Measurements from ENCODE around the gene SDHD. TPM values are rescaled to one million over a fixed set of nuclear protein-coding genes. Genes with fewer than 3 reads are reported as not detected.

The SDHD gene
- total and polyA plus RNA-seq, 2 donors (not counting 3 experiments of a cell fraction or from before 2014, with no cell fraction given) = 72.3 to 169 TPM

- no peak overlapping the region for H3K4me2 ChIP-seq (ENCODE audit: insufficient read depth, low read length)
- no peaks in the 10 kb centered on the region for H4K20me1 ChIP-seq (replicated peaks; ENCODE audit: control insufficient read depth, extremely low read depth, insufficient read depth, low read length)
- no peaks in the 10 kb centered on the region for H3K9me3 ChIP-seq (replicated peaks; ENCODE audit: control insufficient read depth, insufficient read depth, low read length)
- no peak overlapping the region for H3K9ac ChIP-seq (replicated peaks; ENCODE audit: extremely low read depth, insufficient read depth, low read length)
- intact Hi-C loops (cut with micrococcal nuclease) = no loop called here
- H3K36me3 ChIP-seq (ENCODE audit: control insufficient read depth in 2 of 2, extremely low read depth in 1 of 2, insufficient read depth in 2 of 2, low read length in 2 of 2) = peaks cover 11 to 13% of the 10 kb centered on the region in 2 experiments
- H3K4me1 ChIP-seq (ENCODE audit: control insufficient read depth, extremely low read depth, insufficient read depth, low read length) = peaks cover 8% of the 10 kb centered on the region
- ChIA-PET CTCF (no interaction called here), POLR2A (no interaction called here)
- no peak overlapping the region for H3K4me3 ChIP-seq (replicated peaks in 1 of 3; ENCODE audit: insufficient read depth in 1 of 3, low read depth in 1 of 3, low read length in 3 of 3)
- FAIRE-seq (no peak), DNase-seq (ENCODE audit: low read depth, low spot score) (no peak)
- no peak overlapping the region for H3K27ac ChIP-seq (ENCODE audit: insufficient read depth, low read depth, low read length)
- dilution Hi-C loops (cut with MboI; ENCODE audit: extremely low pct_ligation_motif_present, low sequenced_read_pairs) = no loop called here
- H2AFZ ChIP-seq (ENCODE audit: low read depth, low read length) = no peak overlapping the region
- H3K9me1 ChIP-seq (replicated peaks; ENCODE audit: control insufficient read depth, extremely low read depth, insufficient read depth, low read length) = no peaks in the 10 kb centered on the region
- TF ChIP-seq POLR2A (IDR thresholded peaks at IDR 0.05; ENCODE audit: low read depth, low read length) (no peak), MYC (IDR thresholded peaks at IDR 0.05; ENCODE audit: low read depth, low read length) (no peak), POLR2AphosphoS5 (IDR thresholded peaks at IDR 0.05; ENCODE audit: insufficient read depth, low read depth, low read length) (no peak), FOS (IDR thresholded peaks at IDR 0.05; ENCODE audit: borderline replicate concordance, insufficient read depth, low read length) (no peak), EZH2 (IDR thresholded peaks at IDR 0.05; ENCODE audit: borderline replicate concordance, low read depth, low read length, severe bottlenecking) (no peak), MAX (IDR thresholded peaks at IDR 0.05; ENCODE audit: insufficient read depth, insufficient read length) (no peak), GATA2 (IDR thresholded peaks at IDR 0.05; ENCODE audit: insufficient read depth, insufficient read length, low read depth, low read length) (no peak), CTCF (IDR thresholded peaks at IDR 0.05; ENCODE audit: extremely low read depth in 1 of 2, insufficient read depth in 1 of 2, low read depth in 1 of 2, low read length in 2 of 2) (no peak), JUN (IDR thresholded peaks at IDR 0.05; ENCODE audit: borderline replicate concordance, insufficient read depth, insufficient read length, low read depth) (no peak)
- BruUV-seq (replicated peaks) = no TSS peak
- H3K27me3 ChIP-seq (ENCODE audit: control insufficient read depth in 2 of 2, insufficient read depth in 2 of 2, low read length in 2 of 2) = no peaks in the 10 kb centered on the region
- peaks cover 2% of the 10 kb centered on the region for H3K79me2 ChIP-seq (ENCODE audit: control insufficient read depth, insufficient read depth, low read length)
These were observed 49.1 kb upstream of the SDHD start for GRCh38 chr11:112037527-112037926.
